ENCODE results near the gene DMKN.
"Not testable (repeated sequence)": the region's sequence is repeated elsewhere in the genome, so short reads cannot be mapped to it uniquely, and the experiment has no call there.

Gene DMKN

DNA sequence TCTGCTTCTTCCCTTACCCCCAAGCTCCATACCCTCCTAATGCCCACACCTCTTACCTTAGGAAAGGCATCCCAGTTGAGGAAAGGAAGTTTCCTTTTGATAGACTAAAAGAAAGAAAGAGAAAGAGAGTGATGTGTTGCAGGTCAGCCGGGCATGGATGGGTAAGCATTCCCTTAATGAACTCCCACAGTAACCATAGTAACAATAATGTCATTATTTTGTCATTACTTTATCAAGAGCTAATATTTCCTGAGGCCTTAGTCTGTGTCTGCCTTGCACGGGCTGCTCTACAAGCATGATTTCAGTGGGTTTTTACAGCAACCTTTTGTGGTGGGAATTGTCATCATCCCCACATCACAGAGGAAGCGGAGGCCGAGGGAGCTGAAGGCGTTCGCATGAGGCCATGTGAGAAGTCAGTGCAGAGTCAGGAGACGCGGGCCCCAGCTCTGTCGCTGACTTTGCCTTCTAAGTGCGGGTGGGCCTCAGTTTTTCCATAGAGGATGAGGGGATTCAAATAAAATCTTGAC, 25.7 kb downstream of the DMKN start:
- Histone ChIP-seq H3K4me1 (ENCODE audit: insufficient read depth, low read length) (no peaks in the 10 kb centered on the region), H3K9me3 (ENCODE audit: control insufficient read depth, insufficient read depth, low read length) (no peaks in the 10 kb centered on the region), H3K36me3 (ENCODE audit: insufficient read depth, low read length) (no peaks in the 10 kb centered on the region), H3K9ac (ENCODE audit: low read depth, low read length) (no peak overlapping the region)

DNA sequence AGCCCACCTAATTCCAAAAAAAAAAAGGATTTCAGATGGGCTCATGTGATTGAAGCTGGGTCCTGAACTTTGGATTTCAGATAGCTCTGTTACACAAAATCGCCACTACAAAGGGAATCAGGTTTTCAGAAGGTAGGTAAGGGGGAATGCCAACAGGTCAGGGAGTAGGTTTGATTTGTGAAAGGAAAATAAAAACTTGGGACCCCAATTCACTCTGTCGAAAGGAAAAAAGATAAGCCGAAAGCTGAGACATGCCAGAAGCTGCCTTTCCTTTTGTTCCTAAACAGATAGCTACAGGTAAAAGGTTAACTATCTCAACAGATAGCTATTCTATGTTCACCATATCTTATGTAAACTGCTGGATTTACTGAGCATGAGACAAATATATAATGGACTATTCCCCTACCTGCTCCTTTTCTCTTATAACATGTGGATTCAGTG, 27.2 kb downstream of the DMKN start:
- no peaks in the 10 kb centered on the region for H3K9me3 ChIP-seq (ENCODE audit: control insufficient read depth, insufficient read depth, low read length)
- H3K4me1 ChIP-seq (ENCODE audit: insufficient read depth, low read length): no peaks in the 10 kb centered on the region
- no peaks in the 10 kb centered on the region for H3K36me3 ChIP-seq (ENCODE audit: insufficient read depth, low read length)
- H3K9ac ChIP-seq (ENCODE audit: low read depth, low read length): no peak overlapping the region

DNA sequence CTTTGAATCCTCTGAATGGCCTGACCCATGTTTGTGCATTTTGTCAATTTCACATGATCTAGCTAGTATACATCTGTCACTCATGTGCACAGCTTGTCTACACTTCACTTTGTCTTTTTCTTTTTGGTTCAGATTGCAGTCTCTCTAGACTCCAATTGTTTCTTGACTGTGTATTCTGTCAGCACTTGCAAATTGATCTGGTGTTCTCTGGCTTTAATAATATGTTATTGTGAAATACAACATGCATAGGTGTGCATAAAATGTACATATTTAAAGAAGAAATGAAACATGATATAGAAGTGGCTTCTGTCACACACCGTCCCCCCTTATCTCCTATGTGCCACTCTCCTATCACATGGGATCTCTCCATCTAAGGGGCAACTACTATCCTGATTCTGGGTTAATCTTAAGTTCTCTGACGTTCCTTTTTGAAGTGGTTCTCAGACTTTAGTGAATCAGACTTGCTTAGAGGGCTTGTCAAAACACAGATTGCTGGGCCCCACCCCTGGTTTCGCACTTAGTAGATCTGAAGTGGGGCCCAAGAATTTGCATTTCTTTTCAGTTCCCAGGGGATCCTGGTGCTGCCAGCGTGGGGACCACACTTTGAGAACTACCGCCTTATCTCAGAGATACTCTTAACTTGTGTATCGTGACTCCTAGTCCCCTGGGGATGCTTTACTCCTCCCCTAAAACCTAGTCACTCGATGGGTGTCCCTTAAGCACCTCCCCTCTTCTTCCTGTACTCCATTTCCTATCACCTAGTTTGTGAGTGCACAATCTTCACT, 29.0 kb downstream of the DMKN start:
- Histone ChIP-seq H3K36me3 (ENCODE audit: insufficient read depth, low read length) (no peaks in the 10 kb centered on the region), H3K9me3 (ENCODE audit: control insufficient read depth, insufficient read depth, low read length) (no peaks in the 10 kb centered on the region), H3K4me1 (ENCODE audit: insufficient read depth, low read length) (no peaks in the 10 kb centered on the region), H3K9ac (ENCODE audit: low read depth, low read length) (no peak overlapping the region)

DNA sequence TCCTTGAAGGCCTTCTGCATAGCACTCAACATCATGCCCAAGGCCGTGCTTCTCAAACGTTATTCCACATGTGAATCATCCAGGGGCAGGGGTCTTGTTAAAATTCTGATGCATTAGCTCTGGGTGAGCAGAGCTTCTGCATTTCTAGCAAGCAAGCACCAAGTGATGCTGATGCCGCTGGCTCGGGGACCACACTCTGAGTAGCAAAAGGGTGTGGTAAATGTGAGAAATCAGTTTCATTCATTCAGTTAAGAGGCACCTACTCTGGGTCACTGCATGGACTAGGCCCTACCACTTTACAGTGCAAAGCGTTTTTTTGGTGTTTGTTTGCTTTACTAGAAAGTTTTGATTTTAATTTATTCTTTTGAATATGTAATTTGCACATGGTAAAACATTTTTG, 30.4 kb downstream of the DMKN start:
- Histone ChIP-seq H3K9ac (ENCODE audit: low read depth, low read length) (no peak overlapping the region), H3K36me3 (ENCODE audit: insufficient read depth, low read length) (no peaks in the 10 kb centered on the region), H3K9me3 (ENCODE audit: control insufficient read depth, insufficient read depth, low read length) (no peaks in the 10 kb centered on the region), H3K4me1 (ENCODE audit: insufficient read depth, low read length) (no peaks in the 10 kb centered on the region)

DNA sequence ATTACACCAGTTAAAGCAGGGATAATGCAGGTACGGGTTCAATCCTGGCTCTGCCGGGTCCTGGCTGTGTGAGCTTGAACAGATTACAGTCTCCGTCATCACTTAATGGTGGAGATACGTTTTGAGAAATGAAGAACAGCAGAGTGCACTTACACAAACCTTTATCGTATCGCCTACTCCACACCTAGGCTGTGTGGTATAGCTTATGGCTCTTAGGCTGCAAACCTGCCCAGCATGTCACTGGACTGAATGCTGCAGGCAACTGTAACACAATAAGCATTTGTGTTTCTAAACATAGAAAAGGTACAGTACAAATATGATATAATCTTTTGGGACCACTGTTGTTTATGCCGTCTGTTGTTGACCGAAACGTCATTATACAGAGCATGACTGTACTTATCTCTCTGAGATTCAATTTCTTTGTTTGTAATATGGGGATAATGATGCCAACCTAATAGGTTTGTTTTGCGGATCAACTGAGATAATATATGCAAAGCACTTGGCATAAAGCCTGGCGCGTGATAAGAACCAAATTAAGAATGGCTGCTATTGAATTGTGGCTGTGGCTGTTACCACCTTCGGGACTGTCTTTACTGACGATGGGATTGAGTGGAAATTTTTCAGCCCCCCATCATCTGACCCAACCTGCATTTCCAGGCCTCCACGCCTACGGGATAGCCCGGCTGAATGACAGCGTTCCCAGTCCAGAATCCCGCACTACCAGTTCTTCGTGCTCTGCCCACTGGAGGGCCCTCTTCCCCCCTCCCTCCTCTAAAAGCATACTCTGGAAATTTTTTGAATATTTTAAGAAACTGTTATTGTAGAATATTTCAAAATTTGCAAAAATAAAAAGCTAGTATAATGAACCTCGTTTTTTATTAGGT, 34.4 kb downstream of the DMKN start:
- Histone ChIP-seq H3K9ac (ENCODE audit: low read depth, low read length) (no peak overlapping the region), H3K9me3 (ENCODE audit: control insufficient read depth, insufficient read depth, low read length) (no peaks in the 10 kb centered on the region), H3K4me1 (ENCODE audit: insufficient read depth, low read length) (no peaks in the 10 kb centered on the region), H3K36me3 (ENCODE audit: insufficient read depth, low read length) (no peaks in the 10 kb centered on the region)

DNA sequence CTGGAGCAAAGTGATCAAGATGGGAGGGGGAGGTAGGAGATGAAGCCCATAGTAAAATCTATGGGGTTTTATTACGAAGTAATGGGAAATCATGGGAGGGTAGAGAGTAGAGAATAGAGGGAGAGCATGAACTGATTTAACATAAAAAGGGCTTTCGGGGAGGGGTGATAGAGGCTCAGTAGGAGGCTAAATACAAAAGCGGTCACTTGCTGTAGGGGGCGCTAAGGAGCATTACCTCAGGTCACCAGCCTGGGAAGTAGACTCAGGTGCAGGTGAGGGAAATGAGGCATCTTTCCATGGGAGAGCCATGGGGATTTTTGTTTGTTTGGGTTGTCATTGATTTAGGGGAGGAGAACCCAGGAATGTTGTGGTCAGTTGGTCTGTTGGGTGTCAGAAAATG, 37.3 kb downstream of the DMKN start:
- Histone ChIP-seq H3K4me1 (ENCODE audit: insufficient read depth, low read length) (no peaks in the 10 kb centered on the region), H3K36me3 (ENCODE audit: insufficient read depth, low read length) (no peaks in the 10 kb centered on the region), H3K9me3 (ENCODE audit: control insufficient read depth, insufficient read depth, low read length) (no peaks in the 10 kb centered on the region), H3K9ac (ENCODE audit: low read depth, low read length) (no peak overlapping the region)

DNA sequence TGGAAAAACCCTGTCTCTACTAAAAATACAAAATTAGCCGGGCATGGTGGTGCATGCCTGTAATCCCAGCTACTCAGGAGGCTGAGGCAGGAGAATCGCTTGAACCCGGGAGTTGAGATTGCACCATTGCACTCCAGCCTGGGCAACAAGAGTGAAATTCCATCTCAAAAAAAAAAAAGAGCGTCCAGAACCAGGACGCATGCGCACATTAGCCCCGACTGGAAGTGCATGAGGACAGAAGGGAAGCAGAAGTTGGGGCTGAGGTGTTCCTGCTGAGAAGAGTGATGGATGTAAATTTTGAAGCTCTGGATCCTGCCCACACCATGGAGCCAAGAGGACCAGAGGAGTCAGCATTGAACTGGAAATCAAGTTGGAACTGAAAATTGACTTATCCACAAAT, 38.9 kb downstream of the DMKN start:
- H3K36me3 ChIP-seq (ENCODE audit: insufficient read depth, low read length); H3K4me1 ChIP-seq (ENCODE audit: insufficient read depth, low read length); H3K9me3 ChIP-seq (ENCODE audit: control insufficient read depth, insufficient read depth, low read length); H3K9ac ChIP-seq (ENCODE audit: low read depth, low read length): not testable (repeated sequence)

DNA sequence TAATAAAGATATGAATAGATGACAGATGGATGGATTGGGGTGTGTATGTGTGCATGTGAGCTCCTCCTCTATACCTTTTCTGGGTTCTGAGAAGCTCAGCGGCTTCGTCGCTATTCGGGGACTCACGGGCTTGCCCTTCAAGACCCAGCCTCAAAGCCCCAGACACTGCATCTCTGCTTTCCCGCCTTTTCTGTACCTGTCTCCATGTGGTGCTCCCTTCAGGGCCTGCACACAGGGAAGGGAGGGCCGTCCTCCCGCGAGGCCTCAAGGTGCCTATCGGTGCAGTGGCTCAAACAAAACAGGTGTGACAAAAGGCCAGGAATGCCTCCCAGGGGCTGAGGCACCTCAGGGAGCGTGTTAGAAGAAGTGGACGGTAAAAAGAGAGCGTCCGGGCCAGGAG, 39.3 kb downstream of the DMKN start:
- Histone ChIP-seq H3K4me1 (ENCODE audit: insufficient read depth, low read length) (no peaks in the 10 kb centered on the region), H3K9ac (ENCODE audit: low read depth, low read length) (no peak overlapping the region), H3K9me3 (ENCODE audit: control insufficient read depth, insufficient read depth, low read length) (no peaks in the 10 kb centered on the region), H3K36me3 (ENCODE audit: insufficient read depth, low read length) (no peaks in the 10 kb centered on the region)

DNA sequence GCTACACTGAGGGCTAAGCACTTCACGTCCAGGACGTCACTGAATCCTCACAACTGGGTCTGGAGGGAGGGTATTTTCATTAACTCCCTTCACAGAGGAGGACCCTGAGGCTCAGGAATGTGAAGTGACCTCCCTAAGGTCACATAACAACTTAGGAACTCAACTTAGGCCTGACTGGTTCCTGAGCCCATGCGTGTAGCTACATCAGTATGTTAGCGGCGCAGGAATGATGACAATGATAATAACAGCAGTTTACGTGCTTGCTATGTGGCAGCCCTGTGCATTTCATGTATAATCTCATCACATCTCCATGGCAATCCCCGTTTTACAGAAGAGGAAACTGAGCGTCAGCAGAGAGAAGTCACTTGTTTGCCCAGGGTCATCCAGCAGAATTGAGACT, 41.5 kb downstream of the DMKN start:
- Histone ChIP-seq H3K36me3 (ENCODE audit: insufficient read depth, low read length) (no peaks in the 10 kb centered on the region), H3K9me3 (ENCODE audit: control insufficient read depth, insufficient read depth, low read length) (no peaks in the 10 kb centered on the region), H3K9ac (ENCODE audit: low read depth, low read length) (no peak overlapping the region), H3K4me1 (ENCODE audit: insufficient read depth, low read length) (no peaks in the 10 kb centered on the region)

DNA sequence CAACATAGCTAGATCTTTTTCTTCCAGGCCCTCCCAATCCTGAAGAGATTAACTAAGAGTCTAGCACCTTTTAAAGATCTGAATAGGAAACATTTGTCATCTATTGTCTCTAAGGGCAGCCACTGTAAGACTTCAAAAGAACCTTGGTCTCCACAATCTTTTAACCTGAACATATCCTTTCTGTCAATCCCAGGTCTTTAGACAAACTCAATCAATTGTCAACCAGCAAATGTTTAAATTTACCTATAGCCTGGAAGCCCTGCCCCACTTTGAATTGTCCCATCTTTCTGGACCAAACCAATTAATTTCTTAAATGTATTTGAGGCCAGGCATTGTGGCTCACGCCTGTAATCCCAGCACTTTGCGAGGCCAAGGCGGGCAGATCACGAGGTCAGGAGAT, 42.4 kb downstream of the DMKN start:
- not testable (repeated sequence) for H3K9ac ChIP-seq (ENCODE audit: low read depth, low read length); H3K4me1 ChIP-seq (ENCODE audit: insufficient read depth, low read length); H3K36me3 ChIP-seq (ENCODE audit: insufficient read depth, low read length); H3K9me3 ChIP-seq (ENCODE audit: control insufficient read depth, insufficient read depth, low read length)

DNA sequence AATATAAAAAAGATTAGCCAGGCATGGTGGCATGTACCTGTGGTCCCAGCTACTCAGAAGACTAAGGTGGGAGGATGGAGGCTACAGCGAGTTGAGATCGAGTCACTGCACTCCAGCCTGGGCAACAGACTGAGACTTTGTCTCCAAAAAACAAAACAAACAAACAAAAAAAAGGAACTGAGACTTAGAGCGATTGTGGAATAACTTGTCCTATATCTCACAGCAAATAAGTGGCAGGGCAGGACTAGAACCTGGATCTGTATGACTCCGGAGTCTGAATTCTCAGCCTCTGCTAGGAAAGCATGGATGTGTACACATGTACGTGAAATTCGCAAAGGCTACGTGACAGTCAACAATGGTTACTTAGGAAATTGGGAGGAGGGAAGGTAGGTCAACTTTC, 43.3 kb downstream of the DMKN start:
- H3K36me3 ChIP-seq (ENCODE audit: insufficient read depth, low read length): no peaks in the 10 kb centered on the region
- H3K9me3 ChIP-seq (ENCODE audit: control insufficient read depth, insufficient read depth, low read length): no peaks in the 10 kb centered on the region
- H3K9ac ChIP-seq (ENCODE audit: low read depth, low read length): no peak overlapping the region
- no peaks in the 10 kb centered on the region for H3K4me1 ChIP-seq (ENCODE audit: insufficient read depth, low read length)

DNA sequence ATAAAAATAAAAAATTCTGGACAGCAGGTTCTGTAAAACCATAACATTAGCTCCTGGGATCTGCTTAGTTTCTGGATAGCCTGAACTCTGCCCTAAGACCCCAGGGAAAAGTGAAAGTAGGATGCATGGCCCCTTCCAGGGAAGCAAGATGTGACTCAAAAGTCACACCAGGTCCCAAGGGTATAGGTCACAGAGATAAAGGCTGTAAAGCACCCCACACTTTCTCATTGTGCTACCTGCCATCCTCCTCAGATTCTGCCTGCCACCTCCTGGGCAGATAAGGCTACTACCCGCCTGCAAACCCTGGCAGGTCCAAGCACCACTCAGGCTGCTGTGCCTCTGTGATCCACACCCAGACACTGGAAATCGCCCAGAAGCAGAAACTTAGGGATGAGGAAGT, 44.8 kb downstream of the DMKN start:
- Histone ChIP-seq H3K9ac (ENCODE audit: low read depth, low read length) (no peak overlapping the region), H3K4me1 (ENCODE audit: insufficient read depth, low read length) (no peaks in the 10 kb centered on the region), H3K36me3 (ENCODE audit: insufficient read depth, low read length) (no peaks in the 10 kb centered on the region), H3K9me3 (ENCODE audit: control insufficient read depth, insufficient read depth, low read length) (no peaks in the 10 kb centered on the region)

DNA sequence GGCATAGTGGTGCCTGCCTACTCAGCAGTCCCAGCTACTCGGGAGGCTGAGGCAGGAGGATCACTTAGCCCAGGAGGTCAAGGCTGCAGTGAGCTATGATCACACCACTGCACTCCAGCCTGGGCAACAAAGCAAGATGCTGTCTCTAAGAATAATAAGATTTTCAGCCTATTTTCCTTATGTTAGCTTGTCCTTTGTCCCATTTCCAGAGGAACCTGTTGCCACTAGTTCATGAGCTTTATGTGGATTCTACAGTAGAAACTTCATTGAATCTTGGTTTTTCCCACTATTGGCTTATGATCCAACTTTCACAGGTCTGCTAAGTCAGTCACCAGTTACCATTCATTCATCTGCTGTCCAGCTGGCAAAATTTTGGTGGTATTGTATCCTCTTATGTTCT, 47.2 kb downstream of the DMKN start:
- Histone ChIP-seq H3K4me1 (ENCODE audit: insufficient read depth, low read length) (no peaks in the 10 kb centered on the region), H3K9me3 (ENCODE audit: control insufficient read depth, insufficient read depth, low read length) (no peaks in the 10 kb centered on the region), H3K9ac (ENCODE audit: low read depth, low read length) (no peak overlapping the region), H3K36me3 (ENCODE audit: insufficient read depth, low read length) (no peaks in the 10 kb centered on the region)

DNA sequence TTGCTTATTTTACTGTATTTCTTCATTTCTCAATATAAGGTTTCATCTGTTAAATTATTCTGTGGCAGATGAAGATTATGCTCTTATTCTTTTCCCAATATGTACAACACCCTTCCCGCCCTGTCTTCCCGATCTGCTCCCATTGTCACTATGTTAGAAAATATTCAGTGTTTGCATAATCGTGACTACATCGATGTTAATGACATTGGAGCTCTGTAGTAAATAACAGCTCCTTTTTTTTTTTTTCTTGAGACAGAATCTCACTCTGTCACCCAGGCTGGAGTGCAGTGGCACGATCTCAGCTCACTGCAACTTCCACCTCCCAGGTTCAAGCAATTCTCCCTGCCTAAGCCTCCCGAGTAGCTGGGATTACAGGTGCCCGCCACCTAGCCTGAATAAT, 50.5 kb downstream of the DMKN start:
- not testable (repeated sequence) for H3K4me1 ChIP-seq (ENCODE audit: insufficient read depth, low read length); H3K9me3 ChIP-seq (ENCODE audit: control insufficient read depth, insufficient read depth, low read length); H3K36me3 ChIP-seq (ENCODE audit: insufficient read depth, low read length); H3K9ac ChIP-seq (ENCODE audit: low read depth, low read length)

DNA sequence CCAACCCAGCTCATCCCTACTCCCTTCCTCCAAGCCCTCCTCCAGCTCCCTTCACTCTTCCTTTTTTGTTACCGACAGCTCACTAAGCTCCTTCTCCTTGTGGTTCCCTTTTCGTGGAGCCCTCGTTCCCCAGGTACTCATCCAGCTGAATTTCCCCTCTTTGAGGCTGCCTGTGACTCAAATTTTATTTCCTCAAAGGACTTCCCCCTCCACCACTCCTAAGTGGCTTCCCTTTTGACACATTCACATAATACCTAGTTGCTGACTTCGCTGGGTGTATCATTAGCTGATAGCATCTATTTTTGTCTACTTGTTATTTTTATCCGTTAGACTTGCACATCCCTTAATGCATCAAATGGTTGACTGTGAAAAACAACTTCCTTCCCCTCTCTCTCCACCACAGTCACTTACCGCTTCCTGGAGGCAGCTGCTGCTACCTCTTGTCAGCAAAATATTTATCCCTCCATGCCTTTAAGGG, 50.9 kb downstream of the DMKN start:
- no peaks in the 10 kb centered on the region for H3K9me3 ChIP-seq (ENCODE audit: control insufficient read depth, insufficient read depth, low read length)
- no peaks in the 10 kb centered on the region for H3K36me3 ChIP-seq (ENCODE audit: insufficient read depth, low read length)
- no peak overlapping the region for H3K9ac ChIP-seq (ENCODE audit: low read depth, low read length)
- no peaks in the 10 kb centered on the region; the same call in 1 of the 2 replicates for H3K4me1 ChIP-seq (ENCODE audit: insufficient read depth, low read length)

Data from ES-I3 (cell line).